PC-9 (cell line): Measurements from ENCODE around the gene EFS. TPM values are rescaled to one million over a fixed set of nuclear protein-coding genes. Genes with fewer than 3 reads are reported as not detected.
"Not testable (repeated sequence)": the region's sequence is repeated elsewhere in the genome, so short reads cannot be mapped to it uniquely, and the experiment has no call there.

Experiments
- BruUV-seq: library from RNA; stranded (reverse); fragments of 400-500 nt; replicated peaks from 2 replicates; lab custom pipeline; 2021; lab: Mats Ljungman, UMichigan
- CTCF ChIA-PET: fragments of 300-600 bp; sonication (Branson Sonifier 250); formaldehyde crosslinking; loops from one replicate; lab custom pipeline; 2022; ENCODE audit warnings: antibody characterized with exemption; lab: Charles Lee
- POLR2A ChIA-PET: fragments of 300-600 bp; sonication (Branson Sonifier 250); formaldehyde crosslinking; loops from one replicate; lab custom pipeline; 2022; ENCODE audit warnings: antibody characterized with exemption; ENCODE audit not compliant: unreplicated experiment; lab: Charles Lee
- DNase-seq, 2 experiments: peaks; one replicate each; pipeline versions ENCODE4 v3.0.0 to v3.0.0-alpha.2; 2015 to 2022; ENCODE audit warnings: mixed read lengths in 1 of 2
- H2AFZ ChIP-seq: fragments of 200-600 bp; sonication (generic); 2 replicates; pipeline ENCODE4 v1.8.1; 2017; ENCODE audit warnings: antibody characterized with exemption
- H3F3A ChIP-seq: fragments of 200-600 bp; sonication (generic); 2 replicates; pipeline ENCODE4 v1.8.1; 2017; ENCODE audit warnings: antibody characterized with exemption, mild to moderate bottlenecking, low read depth; ENCODE audit not compliant: insufficient read depth
- H3K27ac ChIP-seq: fragments of 200-600 bp; sonication (generic); 2 replicates; pipeline ENCODE4 v1.6.1; 2016; ENCODE audit warnings: mixed run types
- H3K27me3 ChIP-seq: fragments of 200-600 bp; sonication (generic); 2 replicates; pipeline ENCODE4 v1.6.1; 2016; ENCODE audit warnings: low read depth, mixed run types; ENCODE audit not compliant: insufficient read depth
- H3K36me3 ChIP-seq: fragments of 200-600 bp; sonication (generic); 2 replicates; pipeline ENCODE4 v1.6.1; 2016; ENCODE audit warnings: low read depth, mixed run types
- H3K4me1 ChIP-seq: fragments of 200-600 bp; sonication (generic); replicated peaks from 2 replicates; pipeline ENCODE4 v1.6.1; 2016; ENCODE audit warnings: mixed run types; ENCODE audit not compliant: insufficient read depth
- H3K4me2 ChIP-seq: fragments of 200-600 bp; sonication (generic); 2 replicates; pipeline ENCODE4 v1.6.1; 2017; ENCODE audit warnings: mixed run types
- H3K4me3 ChIP-seq: fragments of 200-600 bp; sonication (generic); 2 replicates; pipeline ENCODE4 v1.6.1; 2016; ENCODE audit warnings: mixed run types
- H3K79me2 ChIP-seq: fragments of 200-600 bp; sonication (generic); 2 replicates; pipeline ENCODE4 v1.6.1; 2017; ENCODE audit warnings: low read depth, mixed run types
- H3K9me2 ChIP-seq: fragments of 200-600 bp; sonication (generic); 2 replicates; pipeline ENCODE4 v1.8.1; 2017; ENCODE audit warnings: mild to moderate bottlenecking; ENCODE audit not compliant: insufficient read depth
- H3K9me3 ChIP-seq: fragments of 200-600 bp; sonication (generic); 2 replicates; pipeline ENCODE4 v1.8.1; 2016; ENCODE audit warnings: low read depth; ENCODE audit not compliant: insufficient read depth
- H4K20me1 ChIP-seq: fragments of 200-600 bp; sonication (generic); 2 replicates; pipeline ENCODE4 v1.8.1; 2017; ENCODE audit not compliant: insufficient read depth
- CTCF ChIP-seq: fragments of 200-600 bp; sonication (generic); conservative IDR thresholded peaks from 2 replicates; pipeline ENCODE4 v1.6.1; 2017; ENCODE audit warnings: mixed run types, antibody characterized with exemption, mild to moderate bottlenecking, moderate library complexity
- EZH2 ChIP-seq: fragments of 200-600 bp; sonication (generic); IDR thresholded peaks from 2 replicates; pipeline ENCODE4 v1.8.0; 2017; ENCODE audit warnings: antibody characterized with exemption, low read depth
- intact Hi-C: fragments of 100-400 bp; cut with micrococcal nuclease; formaldehyde crosslinking; loops from one replicate; pipeline ENCODE4 v1.10.0; 2022; ENCODE audit not compliant: unreplicated experiment
- total RNA-seq: library from RNA; stranded (reverse); gene quantifications from 2 replicates; pipeline ENCODE4 v1.2.3, GENCODE V29; 2021

The EFS gene
- total RNA-seq, 1 experiment from 2014 or later, result not detected

- Histone ChIP-seq H3K27ac (no peak overlapping the region), H3K27me3 (peaks cover 89% of the 10 kb centered on the region), H4K20me1 (no peaks in the 10 kb centered on the region), H2AFZ (no peak overlapping the region), H3K4me3 (no peak overlapping the region), H3F3A (no peaks in the 10 kb centered on the region), H3K79me2 (no peaks in the 10 kb centered on the region), H3K4me1 (no peaks in the 10 kb centered on the region), H3K9me2 (no peaks in the 10 kb centered on the region), H3K4me2 (no peak overlapping the region), H3K36me3 (no peaks in the 10 kb centered on the region), H3K9me3 (no peaks in the 10 kb centered on the region)
- intact Hi-C loops, result no loop called here
- ChIA-PET CTCF (no interaction called here), POLR2A (no interaction called here)
- BruUV-seq, result no TSS peak
- no peak for TF ChIP-seq EZH2
- TF ChIP-seq CTCF, result no peak
- no peak for DNase-seq
Observed at GRCh38 chr14:23392613-23393012, 27.6 kb upstream of the EFS start.

- peaks cover 81% of the 10 kb centered on the region for H3K27me3 ChIP-seq
- not testable (repeated sequence) for BruUV-seq
Observed at GRCh38 chr14:23389871-23390270, 24.9 kb upstream of the EFS start.

GRCh38 chr14:23389396-23389795 lies 24.4 kb upstream of the EFS start:
- Histone ChIP-seq H3K9me2 (no peaks in the 10 kb centered on the region), H3K27me3 (peaks cover 83% of the 10 kb centered on the region), H3K27ac (no peak overlapping the region), H3K4me3 (no peak overlapping the region), H3K4me2 (no peak overlapping the region), H3K79me2 (no peaks in the 10 kb centered on the region), H4K20me1 (no peaks in the 10 kb centered on the region), H2AFZ (no peak overlapping the region), H3K9me3 (no peaks in the 10 kb centered on the region), H3K36me3 (no peaks in the 10 kb centered on the region), H3F3A (no peaks in the 10 kb centered on the region), H3K4me1 (no peaks in the 10 kb centered on the region)
- intact Hi-C loops, result no loop called here
- no TSS peak for BruUV-seq
- TF ChIP-seq CTCF (no peak), EZH2 (no peak)
- ChIA-PET CTCF (no interaction called here), POLR2A (no interaction called here)
- no peak for DNase-seq

More at GRCh38 chr14:23389871-23390270, 24.9 kb upstream of the EFS start:
- H3K4me2 ChIP-seq, H3K4me1 ChIP-seq, H3K36me3 ChIP-seq, H3K9me2 ChIP-seq, intact Hi-C loops, H3F3A ChIP-seq, H3K27ac ChIP-seq, DNase-seq, H3K4me3 ChIP-seq, CTCF ChIA-PET, POLR2A ChIA-PET, H2AFZ ChIP-seq, H3K79me2 ChIP-seq, H3K9me3 ChIP-seq, H4K20me1 ChIP-seq: not testable (repeated sequence)

GRCh38 chr14:23388996-23389395 lies 24.0 kb upstream of the EFS start:
- TF ChIP-seq EZH2 (no peak), CTCF (no peak)
- no peak for DNase-seq
- H3K79me2 ChIP-seq, result no peaks in the 10 kb centered on the region
- peaks cover 82% of the 10 kb centered on the region for H3K27me3 ChIP-seq
- ChIA-PET CTCF (no interaction called here), POLR2A (no interaction called here)
- H2AFZ ChIP-seq, result no peak overlapping the region
- H4K20me1 ChIP-seq, result no peaks in the 10 kb centered on the region
- H3K4me3 ChIP-seq, result no peak overlapping the region
- BruUV-seq, result no TSS peak
- H3K27ac ChIP-seq, result no peak overlapping the region
- no peaks in the 10 kb centered on the region for H3K4me1 ChIP-seq
- H3K36me3 ChIP-seq, result no peaks in the 10 kb centered on the region
- H3K9me2 ChIP-seq, result no peaks in the 10 kb centered on the region
- no peaks in the 10 kb centered on the region for H3F3A ChIP-seq
- no peaks in the 10 kb centered on the region for H3K9me3 ChIP-seq
- intact Hi-C loops, result no loop called here
- no peak overlapping the region for H3K4me2 ChIP-seq
